DMS153 treated with DMSO at 0.1 percent for 48 hours (cell line): ENCODE data around the gene LONRF2.
"Not testable (repeated sequence)": the region's sequence is repeated elsewhere in the genome, so short reads cannot be mapped to it uniquely, and the experiment has no call there.

ENCODE experiments used
- DNase-seq: peaks from one replicate; lab custom pipeline; 2025; ENCODE audit not compliant: unreplicated experiment; lab: John Stamatoyannopoulos, UW

Gene LONRF2

DNA sequence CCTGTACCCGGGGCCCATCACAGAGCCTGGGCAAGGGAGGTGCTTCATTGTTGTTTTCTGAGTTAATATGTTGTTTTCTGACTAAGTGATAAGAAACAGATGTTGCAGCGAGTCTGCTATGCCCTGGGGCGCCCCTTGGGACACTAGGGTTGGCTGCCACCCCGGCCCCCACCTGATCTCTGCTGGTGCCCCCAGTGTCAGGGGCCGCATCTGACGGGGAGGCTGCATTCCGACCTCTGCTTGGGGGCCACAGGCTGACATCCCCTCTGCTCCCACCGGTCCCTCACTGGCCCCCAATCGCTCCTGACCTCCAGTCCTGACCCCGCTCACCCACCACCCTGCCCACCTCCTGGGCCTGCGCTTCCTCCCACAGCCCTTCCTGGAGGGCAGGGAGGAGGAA, 65.9 kb downstream of the LONRF2 start:
- no peak for DNase-seq

DNA sequence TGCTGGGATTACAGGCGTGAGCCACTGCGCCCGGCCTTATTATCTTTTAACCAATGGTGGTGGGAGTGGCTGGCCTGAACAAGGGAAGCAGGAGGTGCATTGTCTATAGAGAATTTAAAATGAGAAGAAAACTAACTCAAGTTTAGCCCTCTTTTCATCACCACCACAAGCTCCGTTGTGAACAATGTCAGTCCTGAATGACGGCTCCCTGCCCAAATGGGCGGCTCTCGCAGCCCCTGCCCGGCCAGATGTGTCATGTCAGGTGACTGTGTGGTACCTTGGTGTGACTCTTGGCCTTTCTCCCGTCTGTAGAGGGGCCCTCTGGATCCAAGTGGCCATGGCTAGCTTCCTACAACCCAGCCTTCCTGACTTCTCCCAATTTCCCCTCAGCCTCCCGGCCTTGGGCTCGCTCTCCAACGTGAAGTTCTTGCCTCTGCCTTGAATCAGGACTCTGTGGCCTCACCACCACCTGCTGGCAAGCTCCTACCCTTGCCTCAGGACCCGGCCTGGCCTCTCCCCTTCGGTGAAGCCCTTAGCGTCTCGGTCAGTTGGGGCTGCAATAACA, 67.6 kb downstream of the LONRF2 start:
- no peak for DNase-seq

DNA sequence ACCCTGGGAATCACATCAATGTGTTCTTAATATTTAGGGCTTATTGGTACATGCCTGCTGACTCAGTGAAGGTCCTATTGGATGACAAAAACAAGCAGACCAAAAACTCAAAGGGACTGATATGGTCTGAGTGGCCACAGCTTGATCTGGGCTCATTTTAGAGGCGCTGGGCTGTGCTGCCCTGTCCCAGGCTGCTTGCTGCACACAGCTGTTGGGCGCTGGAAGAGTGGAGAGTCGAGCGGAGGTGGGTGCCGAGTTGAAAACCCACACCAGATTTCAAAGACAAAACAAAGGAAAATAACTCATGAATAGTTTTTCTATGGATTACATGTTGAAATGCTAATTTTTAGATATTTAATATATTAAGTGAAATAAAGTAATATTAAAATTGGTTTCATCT, 68.5 kb downstream of the LONRF2 start:
- no peak for DNase-seq

DNA sequence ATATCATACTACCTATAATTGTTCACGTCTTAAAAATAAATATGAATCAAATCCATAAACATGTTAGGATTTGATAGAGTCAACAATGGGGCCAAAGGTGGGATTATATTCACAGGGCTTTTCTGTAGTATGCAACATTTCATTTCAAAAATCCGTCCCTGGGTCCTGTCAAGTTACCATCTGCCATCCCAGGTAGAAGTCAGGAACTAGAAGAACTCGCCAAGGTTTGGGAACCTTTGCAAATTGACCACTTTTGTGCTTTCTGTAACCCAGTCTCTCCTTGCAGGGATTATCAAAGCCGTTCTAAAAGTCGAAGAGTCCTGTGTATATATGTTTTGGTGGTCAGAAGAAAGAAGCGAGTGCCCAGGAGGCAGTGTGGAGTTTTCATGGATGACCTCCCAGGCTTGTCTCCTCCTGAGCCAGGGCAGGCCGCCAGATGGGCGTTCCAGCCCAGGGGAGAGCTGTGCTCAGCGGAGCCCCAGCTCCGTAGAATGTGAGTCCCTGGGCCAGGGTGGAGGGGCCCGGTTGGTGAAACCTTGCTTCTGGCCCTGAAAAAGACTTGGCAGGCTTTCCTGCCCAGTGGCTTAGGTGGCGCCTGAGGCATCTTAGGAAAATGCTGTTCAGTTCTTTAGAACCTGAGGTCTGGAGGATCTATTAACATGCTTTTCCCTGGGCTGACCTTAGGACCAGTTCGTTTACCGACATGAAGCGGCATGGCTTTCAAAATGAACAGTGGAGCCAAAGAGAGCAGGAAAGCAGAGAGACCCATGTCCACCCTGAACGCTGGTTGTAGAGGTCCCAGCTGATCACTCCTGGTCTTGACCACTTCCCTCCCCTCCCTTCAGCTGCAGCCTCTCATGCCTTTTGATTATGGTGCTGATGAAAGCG, 69.2 kb downstream of the LONRF2 start:
- DNase-seq, result no peak

DNA sequence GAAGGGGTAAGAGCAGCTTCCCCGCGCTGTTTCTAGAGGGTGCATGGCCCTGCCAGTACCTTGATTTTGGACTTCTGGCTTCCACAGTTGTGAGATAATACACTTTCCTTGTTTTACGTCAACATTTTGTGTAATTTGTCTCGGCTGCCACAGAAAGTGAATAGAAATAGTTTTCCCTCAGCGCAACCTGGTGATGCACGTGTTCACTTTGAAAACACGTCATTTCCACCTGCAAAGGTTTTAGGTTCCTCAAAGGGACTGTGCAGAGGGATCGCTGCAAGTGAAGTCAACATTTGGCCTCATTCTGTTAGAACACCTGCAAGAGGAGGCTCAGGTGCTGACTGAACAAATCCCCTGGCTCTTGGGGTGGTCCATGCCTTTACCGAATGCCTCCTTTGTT, 71.7 kb downstream of the LONRF2 start:
- no peak for DNase-seq

DNA sequence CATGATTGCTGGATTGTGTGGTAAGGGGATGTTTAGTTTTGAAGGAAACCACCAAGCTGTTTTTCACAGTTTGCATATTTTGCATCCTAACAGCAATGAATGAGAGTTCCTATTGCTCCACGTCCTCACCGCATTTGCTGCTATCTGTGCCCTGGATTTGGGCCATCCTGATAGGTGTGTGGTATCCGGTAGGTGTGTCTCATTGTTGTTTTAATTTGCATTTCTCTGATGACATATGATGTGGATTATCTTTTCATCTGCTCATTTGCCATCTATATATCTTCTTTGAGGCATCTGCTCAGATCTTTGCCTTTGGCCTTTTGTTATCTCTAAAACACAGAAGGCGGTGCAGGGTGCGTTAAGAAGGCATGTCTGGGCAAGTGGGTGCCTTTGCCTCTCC, 73.3 kb downstream of the LONRF2 start:
- DNase-seq, result no peak

DNA sequence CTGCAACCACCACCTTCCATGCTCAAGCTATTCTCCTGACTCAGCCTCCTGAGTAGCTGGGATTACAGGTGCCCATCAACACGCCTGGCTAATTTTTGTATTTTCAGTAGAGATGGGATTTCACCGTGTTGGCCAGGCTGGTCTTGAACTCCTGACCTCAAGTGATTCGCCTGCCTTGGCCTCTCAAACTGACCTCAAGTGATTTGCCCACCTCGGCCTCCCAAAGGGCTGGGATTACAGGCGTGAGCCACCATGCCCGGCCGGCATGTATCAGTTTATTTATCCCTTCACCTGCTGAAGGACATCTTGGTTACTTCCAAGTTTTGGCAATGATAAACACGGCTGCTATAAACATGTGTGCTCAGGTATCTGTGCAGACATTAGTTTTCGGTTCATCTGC, 73.7 kb downstream of the LONRF2 start:
- DNase-seq, result not testable (repeated sequence)

DNA sequence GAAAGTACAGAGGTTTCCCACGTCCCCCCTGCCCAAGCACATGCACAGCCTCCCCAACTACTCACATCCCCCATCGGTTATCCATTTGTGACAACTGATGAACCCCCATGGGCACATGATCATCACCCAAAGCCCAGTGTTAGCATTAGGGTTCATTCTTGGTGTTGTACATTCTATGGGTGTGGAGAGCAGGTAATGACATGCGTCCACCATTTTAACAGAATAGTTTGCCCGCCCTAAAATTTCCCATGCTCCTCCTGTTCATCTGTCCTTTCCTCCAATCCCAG, 74.3 kb downstream of the LONRF2 start:
- no peak for DNase-seq

DNA sequence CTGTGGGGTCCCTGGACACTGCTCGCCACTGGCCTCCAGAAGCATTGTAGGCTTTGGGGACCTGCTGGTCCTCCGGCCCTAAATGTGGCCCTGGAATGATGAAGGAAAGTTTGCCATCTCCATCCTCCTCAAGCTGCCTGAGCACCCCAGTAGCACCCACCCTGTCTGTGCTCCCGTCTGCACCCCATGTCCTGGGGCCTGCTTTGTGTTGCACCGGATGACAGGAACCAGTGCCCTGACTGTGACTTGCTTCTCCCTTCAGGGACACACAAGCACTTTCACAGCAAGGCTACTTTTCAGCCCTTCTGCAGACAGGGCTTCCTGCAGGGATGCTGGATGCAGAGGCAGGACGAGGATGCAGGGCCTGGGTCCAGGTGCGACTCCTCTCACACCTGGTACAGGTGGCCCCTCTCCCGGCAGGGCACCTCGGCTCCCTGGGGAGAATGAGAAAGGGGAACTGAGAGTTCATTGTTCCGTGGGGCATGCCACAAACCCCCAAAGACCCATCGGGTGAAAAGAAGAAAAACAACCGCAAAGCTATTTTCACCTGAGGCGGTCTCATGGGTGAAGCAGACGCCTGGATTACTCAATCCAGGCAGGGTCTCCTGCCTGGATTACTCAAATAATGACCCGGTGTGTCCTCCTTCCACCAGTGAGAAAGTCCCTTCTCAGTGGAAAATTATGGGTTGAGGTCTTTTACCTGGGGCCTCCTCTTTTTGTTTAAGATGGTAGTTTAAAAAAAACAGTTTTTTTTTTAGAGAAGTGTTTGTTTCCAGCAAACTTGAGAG, 74.9 kb downstream of the LONRF2 start:
- DNase-seq, result no peak

DNA sequence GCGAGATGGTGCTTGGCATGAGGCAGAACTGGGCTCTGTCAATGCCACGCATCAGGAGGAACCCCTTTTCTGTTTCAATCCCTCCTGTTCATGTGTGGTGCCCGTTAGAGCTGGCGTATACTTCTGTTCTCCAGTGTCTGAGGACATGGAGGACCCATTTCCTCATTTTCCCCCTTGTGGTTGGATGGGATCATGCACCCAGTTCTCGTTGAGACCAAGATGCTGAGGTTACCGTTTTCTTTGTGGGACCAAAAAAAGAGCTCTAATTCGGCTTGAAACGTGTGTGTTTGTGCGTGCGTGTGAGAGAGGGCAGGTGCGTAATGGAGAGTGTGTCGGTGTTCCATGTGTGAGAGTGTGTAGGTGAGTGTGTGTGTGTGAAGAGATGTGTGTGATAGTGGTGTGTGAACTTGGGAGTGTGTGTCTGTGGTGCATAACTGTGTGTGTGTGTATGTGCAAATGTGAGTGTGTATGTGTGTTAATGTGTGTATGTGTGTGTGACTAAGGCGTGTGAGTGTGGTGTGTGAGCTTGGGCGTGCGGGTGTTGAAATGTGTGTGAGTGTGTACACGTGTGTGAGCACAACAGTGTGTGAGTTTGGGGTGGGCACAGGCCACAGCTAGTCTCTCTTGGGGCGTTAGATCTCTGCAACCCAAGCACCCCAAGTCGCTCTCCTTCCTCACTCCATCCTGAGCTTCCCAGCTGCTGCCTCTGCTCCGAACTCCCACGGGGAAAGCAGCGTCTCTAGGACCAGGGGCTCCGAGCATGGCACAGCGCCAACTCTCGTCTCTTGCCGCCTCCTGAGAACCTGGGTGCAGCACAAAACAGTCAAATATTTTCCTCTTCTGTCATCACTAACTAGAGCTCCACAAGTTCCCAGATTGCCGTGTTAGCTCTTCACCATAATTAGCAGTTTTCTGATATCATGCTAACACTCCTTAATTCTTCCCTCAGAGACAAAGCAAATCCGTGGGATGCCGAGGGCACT, 75.8 kb downstream of the LONRF2 start:
- DNase-seq, result no peak

DNA sequence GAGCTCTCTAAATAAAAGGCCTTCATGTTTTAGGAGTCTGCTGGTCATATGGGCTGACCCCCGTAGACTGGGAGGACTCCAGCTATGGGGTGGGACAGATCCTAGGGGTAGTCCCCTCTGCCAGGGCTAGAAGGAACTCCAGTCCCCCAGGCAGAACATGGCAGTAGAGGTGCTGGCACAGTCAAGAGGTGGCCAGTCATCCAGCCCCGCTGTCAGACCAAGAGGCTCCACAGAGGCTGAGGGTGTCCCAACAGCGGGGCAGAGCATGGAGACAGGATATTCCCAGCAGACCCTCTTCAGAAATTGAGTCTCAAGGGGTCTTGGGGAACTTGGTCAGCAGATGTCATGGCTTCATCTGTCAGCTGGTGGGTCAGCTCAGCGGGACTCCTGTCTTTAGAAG, 76.6 kb downstream of the LONRF2 start:
- no peak for DNase-seq

DNA sequence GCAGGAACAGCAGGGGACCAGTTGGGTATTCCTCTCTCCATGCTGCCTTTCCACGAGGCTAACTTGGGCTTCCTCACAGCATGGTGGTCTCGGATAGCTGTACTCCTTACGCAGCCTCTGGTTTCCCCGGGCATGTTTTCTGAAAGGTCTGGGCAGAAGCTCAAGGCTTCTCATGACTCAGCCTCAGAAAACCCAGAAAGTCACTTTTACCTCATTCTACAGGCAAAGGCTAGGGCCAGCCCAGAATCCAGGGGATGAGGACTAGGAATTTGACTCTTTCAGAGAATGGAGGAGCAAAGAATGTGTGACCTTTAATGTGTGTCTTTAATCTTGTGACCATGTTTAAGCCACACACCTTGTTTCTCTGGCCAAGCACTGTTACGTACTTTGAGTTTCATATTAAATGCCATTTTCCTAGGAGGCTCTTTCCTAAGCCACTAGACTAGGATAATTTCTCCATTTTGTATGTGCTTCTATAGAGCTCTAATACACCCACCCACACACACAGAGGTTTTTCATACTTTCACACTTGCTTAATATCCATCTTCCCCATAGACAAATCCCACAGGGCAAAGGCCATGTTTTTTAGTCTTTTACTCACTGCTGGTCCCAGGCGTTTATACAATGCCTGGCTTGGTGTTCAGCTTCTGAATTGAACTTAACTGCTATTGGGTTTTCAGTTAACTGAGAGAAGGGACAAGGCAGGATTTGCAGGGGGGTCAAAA, 77.3 kb downstream of the LONRF2 start:
- DNase-seq, result no peak

DNA sequence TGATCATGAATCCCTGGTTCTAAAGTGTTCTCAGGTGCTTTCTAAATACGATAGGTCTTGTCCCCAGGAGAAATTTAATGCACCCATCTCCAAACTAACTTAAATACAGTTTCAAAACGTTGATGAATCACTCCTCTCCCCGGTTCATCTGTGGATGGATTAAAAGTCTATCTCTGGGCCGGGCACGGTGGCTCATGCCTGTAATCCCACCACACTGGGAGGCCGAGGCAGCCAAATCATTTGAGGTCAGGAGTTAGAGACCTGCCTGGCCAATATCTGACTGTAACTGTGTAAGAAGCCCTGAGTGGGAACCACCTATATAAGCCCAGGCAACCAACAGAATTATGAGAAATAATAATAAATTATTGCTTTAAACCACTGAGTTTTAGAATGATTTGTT, 78.7 kb downstream of the LONRF2 start:
- no peak for DNase-seq

DNA sequence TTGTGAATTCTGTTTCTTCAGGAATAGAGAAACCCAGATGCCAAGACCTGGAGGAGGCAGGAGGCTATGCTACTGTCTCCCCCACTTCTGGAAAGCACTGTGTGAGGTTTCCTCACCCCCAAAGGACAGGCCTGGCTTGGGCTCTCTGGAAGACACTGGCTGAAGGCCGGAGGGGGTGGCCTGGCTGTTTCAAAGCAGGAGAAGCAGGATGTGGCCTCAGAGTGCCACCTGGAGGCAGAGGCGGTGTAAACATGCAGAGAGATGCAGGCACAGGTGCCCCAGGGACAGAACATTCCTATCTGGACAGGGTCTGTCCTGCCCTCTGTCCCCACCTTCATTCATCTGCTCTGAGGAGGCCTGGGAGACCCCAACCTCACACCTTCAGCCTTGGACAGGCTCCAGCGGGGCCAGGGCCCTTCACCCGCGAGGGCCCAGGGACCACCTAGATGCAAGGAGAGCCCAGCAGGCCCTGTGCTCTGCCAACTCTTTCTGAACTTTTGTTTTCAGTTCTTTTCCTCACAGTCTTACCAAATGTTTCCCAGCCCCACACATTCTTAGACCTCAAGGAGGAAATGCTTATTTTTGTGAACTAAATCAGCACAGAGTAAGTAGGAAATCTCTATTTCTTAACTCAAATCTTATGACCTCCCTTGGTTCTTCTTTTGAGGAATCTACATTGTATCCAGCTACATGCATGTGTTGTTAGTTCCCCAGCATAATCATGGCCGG, 79.2 kb downstream of the LONRF2 start:
- DNase-seq, result no peak

DNA sequence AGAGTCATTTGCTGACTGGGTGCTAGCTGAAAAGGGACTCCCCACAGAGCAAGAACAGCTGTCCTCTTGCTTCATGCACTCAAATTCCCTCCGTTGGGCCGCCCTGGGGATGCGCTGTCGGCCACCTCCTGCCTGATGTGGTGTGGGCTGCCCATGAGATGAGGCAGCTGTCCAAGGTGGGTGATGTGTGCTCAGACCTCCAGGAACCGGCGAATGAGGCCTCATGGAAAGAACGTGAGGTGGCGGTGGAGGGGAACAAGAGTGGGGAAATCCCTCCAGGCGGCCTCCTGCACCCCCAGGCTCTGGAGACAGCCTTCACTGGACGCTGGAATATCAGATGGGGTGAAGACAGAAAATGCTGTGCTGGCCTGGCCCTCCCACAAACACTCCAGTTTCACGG, 79.8 kb downstream of the LONRF2 start:
- no peak for DNase-seq

DNA sequence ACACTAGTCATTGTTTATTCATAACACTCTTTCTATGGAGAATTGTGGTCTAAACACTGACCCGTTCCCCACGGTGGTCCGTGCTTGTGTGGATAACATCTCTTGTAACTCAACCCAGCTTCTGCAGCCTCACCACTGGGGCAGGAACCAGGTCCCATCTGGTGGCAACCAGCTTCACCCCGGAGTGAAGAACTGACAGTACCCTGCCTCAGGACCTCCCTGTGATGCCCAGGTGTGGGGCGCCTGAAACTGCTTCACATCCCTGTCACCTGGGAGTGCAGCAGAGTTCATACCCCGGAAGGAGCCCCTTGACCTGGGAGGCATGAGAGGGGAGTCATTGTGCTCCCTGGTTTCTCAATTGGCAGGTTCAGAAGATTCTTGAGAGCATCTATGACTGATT, 81.1 kb downstream of the LONRF2 start:
- no peak for DNase-seq

DNA sequence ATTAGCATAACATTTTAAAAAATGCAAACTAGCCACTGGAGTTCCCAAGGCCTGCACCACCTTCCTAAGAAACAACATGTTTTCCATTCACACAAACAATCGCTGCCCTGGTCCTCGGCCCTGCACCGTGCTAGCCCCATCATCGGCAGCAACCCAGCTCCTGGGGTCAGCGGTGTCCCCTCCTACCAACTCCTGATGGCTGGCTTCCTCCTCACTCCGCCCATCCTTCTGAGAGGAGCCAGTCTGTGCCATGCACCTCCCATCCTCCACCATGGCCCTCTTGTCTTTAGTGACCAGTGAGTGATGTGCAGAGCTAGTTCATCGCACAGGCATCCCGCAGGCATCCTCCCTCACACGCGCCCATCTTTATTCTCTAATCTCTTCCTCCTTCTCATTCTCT, 81.9 kb downstream of the LONRF2 start:
- DNase-seq, result no peak

DNA sequence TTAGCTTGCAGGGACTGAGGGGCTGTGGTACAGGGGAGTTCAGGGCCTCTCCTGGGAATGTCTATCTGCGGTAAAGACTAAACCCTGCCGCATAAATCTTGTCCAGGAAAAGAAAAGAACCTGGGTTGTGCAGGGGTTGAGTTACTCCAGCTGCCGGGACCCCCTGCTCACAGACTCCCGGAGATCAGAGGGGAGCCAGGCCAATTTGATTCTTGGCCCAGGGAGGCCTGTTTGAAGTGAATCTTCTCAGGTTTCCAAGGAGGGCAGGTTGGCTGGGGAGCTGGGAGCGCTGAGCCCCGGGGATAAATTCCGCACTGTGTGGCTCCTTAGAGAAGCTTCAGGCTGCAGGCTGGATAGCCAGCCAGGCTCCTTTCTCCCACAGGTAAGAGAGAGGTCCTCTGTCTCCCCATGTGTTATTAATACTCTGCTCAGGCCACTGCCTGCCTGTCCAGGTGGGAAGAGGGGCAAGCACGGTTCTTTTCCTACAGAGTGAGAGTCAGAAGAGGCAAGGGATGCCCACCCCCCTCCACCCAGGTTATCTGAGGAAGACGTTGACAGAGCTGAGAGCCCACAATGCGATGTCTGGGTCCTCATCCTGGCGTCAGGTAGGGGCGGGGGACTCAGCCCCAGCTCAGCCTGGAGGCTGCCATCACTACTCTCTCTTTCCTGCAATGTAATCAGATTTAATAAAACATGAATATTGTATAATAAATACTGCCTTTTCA, 82.7 kb downstream of the LONRF2 start:
- no peak for DNase-seq

DNA sequence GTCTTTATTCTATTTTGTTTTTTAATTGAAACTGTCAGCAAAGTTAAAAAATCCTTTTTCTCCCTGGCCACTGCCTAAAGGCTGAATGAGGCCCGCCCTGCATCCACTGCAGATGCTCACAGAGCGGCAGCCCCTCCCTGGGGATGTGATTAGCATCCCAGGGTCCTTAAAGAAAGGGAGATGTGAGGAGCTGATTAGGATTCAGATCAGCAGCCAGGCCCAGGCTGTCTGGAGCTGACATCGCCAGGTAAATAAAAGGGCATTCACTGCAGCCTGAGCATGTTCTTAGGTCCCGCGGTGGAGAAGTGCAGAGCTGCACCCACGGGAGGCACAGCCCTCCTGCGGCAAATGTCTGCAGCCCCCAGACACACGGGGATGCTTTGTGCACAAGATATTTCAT, 83.8 kb downstream of the LONRF2 start:
- DNase-seq, result no peak
